ENCODE measurements around the gene ARHGEF28. TPM values are rescaled to one million over a fixed set of nuclear protein-coding genes. Genes with fewer than 3 reads are reported as not detected.
A peak's percentile ranks its signal among the peaks of the same experiment; 100 is the strongest.

ARHGEF28 gene
- total and polyA plus RNA-seq, 2 of the 4 experiments (the other 2 are of a cell fraction), result 3.6 to 16.0 TPM

- no peak overlapping the region for H3K23ac ChIP-seq (ENCODE audit: low read depth, low read length)
- TF ChIP-seq CHD1 (IDR thresholded peaks at IDR 0.05; ENCODE audit: low read depth, low read length) (no peak), RFX5 (IDR thresholded peaks at IDR 0.05; ENCODE audit: low read depth, low read length) (no peak), MAFK (IDR thresholded peaks at IDR 0.05; ENCODE audit: low read depth, low read length) (no peak), RAD21 (IDR thresholded peaks at IDR 0.05; ENCODE audit: low read length) (no peak), NFE2L2 (IDR thresholded peaks at IDR 0.05; ENCODE audit: low read depth, low read length) (no peak), MAZ (IDR thresholded peaks at IDR 0.05; ENCODE audit: borderline replicate concordance, low read depth, low read length) (no peak), FOS (IDR thresholded peaks at IDR 0.05; ENCODE audit: low read depth, low read length) (no peak), SMC3 (IDR thresholded peaks at IDR 0.05; ENCODE audit: low read depth, low read length) (no peak), RCOR1 (IDR thresholded peaks at IDR 0.05; ENCODE audit: insufficient replicate concordance, low read length) (no peak), MXI1 (IDR thresholded peaks at IDR 0.05; ENCODE audit: borderline replicate concordance, low read depth, low read length) (no peak), BHLHE40 (IDR thresholded peaks at IDR 0.05; ENCODE audit: low read depth, low read length) (no peak), POLR2A (IDR thresholded peaks at IDR 0.05; ENCODE audit: low read depth, low read length) (no peak), CEBPB (IDR thresholded peaks at IDR 0.05; ENCODE audit: low read depth, low read length) (no peak)
- TF ChIP-seq, protein P1, sequence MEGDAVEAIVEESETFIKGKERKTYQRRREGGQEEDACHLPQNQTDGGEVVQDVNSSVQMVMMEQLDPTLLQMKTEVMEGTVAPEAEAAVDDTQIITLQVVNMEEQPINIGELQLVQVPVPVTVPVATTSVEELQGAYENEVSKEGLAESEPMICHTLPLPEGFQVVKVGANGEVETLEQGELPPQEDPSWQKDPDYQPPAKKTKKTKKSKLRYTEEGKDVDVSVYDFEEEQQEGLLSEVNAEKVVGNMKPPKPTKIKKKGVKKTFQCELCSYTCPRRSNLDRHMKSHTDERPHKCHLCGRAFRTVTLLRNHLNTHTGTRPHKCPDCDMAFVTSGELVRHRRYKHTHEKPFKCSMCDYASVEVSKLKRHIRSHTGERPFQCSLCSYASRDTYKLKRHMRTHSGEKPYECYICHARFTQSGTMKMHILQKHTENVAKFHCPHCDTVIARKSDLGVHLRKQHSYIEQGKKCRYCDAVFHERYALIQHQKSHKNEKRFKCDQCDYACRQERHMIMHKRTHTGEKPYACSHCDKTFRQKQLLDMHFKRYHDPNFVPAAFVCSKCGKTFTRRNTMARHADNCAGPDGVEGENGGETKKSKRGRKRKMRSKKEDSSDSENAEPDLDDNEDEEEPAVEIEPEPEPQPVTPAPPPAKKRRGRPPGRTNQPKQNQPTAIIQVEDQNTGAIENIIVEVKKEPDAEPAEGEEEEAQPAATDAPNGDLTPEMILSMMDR (conservative IDR thresholded peaks at IDR 0.05; ENCODE audit: low read depth, low read length), result no peak
- TF ChIP-seq, protein P2, sequence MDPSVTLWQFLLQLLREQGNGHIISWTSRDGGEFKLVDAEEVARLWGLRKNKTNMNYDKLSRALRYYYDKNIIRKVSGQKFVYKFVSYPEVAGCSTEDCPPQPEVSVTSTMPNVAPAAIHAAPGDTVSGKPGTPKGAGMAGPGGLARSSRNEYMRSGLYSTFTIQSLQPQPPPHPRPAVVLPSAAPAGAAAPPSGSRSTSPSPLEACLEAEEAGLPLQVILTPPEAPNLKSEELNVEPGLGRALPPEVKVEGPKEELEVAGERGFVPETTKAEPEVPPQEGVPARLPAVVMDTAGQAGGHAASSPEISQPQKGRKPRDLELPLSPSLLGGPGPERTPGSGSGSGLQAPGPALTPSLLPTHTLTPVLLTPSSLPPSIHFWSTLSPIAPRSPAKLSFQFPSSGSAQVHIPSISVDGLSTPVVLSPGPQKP (IDR thresholded peaks at IDR 0.05; ENCODE audit: borderline replicate concordance, low read depth, low read length), result no peak
- TF ChIP-seq, protein P3, sequence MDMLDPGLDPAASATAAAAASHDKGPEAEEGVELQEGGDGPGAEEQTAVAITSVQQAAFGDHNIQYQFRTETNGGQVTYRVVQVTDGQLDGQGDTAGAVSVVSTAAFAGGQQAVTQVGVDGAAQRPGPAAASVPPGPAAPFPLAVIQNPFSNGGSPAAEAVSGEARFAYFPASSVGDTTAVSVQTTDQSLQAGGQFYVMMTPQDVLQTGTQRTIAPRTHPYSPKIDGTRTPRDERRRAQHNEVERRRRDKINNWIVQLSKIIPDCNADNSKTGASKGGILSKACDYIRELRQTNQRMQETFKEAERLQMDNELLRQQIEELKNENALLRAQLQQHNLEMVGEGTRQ (IDR thresholded peaks at IDR 0.05; ENCODE audit: low read depth, low read length), result no peak
- peaks cover 8 to 49% of the 10 kb centered on the region in 2 experiments; a peak in 2 of 4 replicates for H3K79me1 ChIP-seq (ENCODE audit: low read depth in 1 of 2, low read length in 2 of 2)
- peaks cover 28% of the 10 kb centered on the region for H3K9me1 ChIP-seq (ENCODE audit: insufficient read depth, low read length)
- 60% methylated on average over 1 of the region's 2 CpGs; no CpG with 5 or more reads in 1 of the 2 experiments for WGBS, 2 experiments (ENCODE audit: extremely low coverage in 2 of 2, insufficient read length in 1 of 2)
- peak overlapping the region; percentile 48 for H3K14ac ChIP-seq (replicated peaks; ENCODE audit: low read depth, low read length)
- no peaks in the 10 kb centered on the region for H3K27me3 ChIP-seq (ENCODE audit: control insufficient read depth, insufficient read depth, low read length)
- no peak overlapping the region for H3K9ac ChIP-seq (ENCODE audit: low read depth, low read length)
- peak overlapping the region; percentile 85 for H3K4ac ChIP-seq (ENCODE audit: low read depth, low read length)
- H3K27ac ChIP-seq (ENCODE audit: insufficient read depth, low read length), result no peak overlapping the region
- ATAC-seq (ENCODE audit: low read depth), result no peak
- CTCF ChIA-PET, result no interaction called here
- H3K18ac ChIP-seq (ENCODE audit: low read depth, low read length), result peak overlapping the region; percentile 71; the same call in 1 of the 2 replicates
- POLR2A ChIA-PET (ENCODE audit: unreplicated experiment), result no interaction called here
- peak overlapping the region; percentile 52 for H2BK15ac ChIP-seq (ENCODE audit: low read depth, low read length)
- H3K4me3 ChIP-seq (ENCODE audit: insufficient read depth, low read depth, low read length), result no peak overlapping the region
- peak overlapping the region; percentile 84 for H2AK5ac ChIP-seq (ENCODE audit: low read depth, low read length)
- H4K20me1 ChIP-seq (ENCODE audit: insufficient read depth, low read length), result no peaks in the 10 kb centered on the region
- H3K4me2 ChIP-seq (ENCODE audit: low read depth, low read length), result no peak overlapping the region
- H3K36me3 ChIP-seq (ENCODE audit: control insufficient read depth, insufficient read depth, low read length), result no peaks in the 10 kb centered on the region
- H2BK5ac ChIP-seq (ENCODE audit: low read depth, low read length, poor library complexity, severe bottlenecking), result peak overlapping the region; percentile 97
- H2BK20ac ChIP-seq (ENCODE audit: low read depth, low read length), result peak overlapping the region; percentile 82; the same call in 1 of the 2 replicates
- in situ Hi-C loops (cut with MboI; ENCODE audit: low sequenced_read_pairs) (no loop called here), dilution Hi-C loops (cut with HindIII; ENCODE audit: low sequenced_read_pairs, unreplicated experiment) (no loop called here), intact Hi-C loops (cut with micrococcal nuclease) (no loop called here)
- H2BK120ac ChIP-seq (ENCODE audit: low read depth, low read length), result peak overlapping the region; percentile 63; the same call in 1 of the 2 replicates
- no peaks in the 10 kb centered on the region for H3K9me3 ChIP-seq (ENCODE audit: control insufficient read depth, insufficient read depth, low read length)
- BruUV-seq (replicated peaks), result no TSS peak
- no peak overlapping the region for H2AK9ac ChIP-seq (replicated peaks; ENCODE audit: low read depth, low read length, poor library complexity)
- H4K8ac ChIP-seq (ENCODE audit: low read depth in 2 of 2, low read length in 2 of 2), result peak overlapping the region; percentile 32 to 57
- H4K91ac ChIP-seq (ENCODE audit: insufficient read depth, low read depth, low read length), result peak overlapping the region; percentile 66; the same call in 1 of the 2 replicates
- no peak for DNase-seq
- H3K4me1 ChIP-seq (ENCODE audit: control insufficient read depth, insufficient read depth, low read length), result peaks cover 31% of the 10 kb centered on the region
- peak overlapping the region; percentile 38; the same call in 1 of the 2 replicates for H4K5ac ChIP-seq (ENCODE audit: low read depth, low read length)
- no peak overlapping the region for H3K56ac ChIP-seq (ENCODE audit: extremely low read depth, insufficient read depth, low read length)
- H2AFZ ChIP-seq (replicated peaks; ENCODE audit: low read length, poor library complexity), result no peak overlapping the region
Observed at GRCh38 chr5:73820326-73820725, 194.3 kb downstream of the ARHGEF28 start.
